LNCaP clone FGC (cell line): Measurements from ENCODE around the gene TSPAN13.
A peak's percentile ranks its signal among the peaks of the same experiment; 100 is the strongest.
"Not testable (repeated sequence)": the region's sequence is repeated elsewhere in the genome, so short reads cannot be mapped to it uniquely, and the experiment has no call there.

Experiments
- DNase-seq: peaks from one replicate; pipeline ENCODE4 v3.0.0-alpha.2; 2011; ENCODE audit warnings: low read depth
- H3K4me3 ChIP-seq: 2 replicates; pipeline ENCODE4 v1.5.1; 2011; ENCODE audit warnings: mild to moderate bottlenecking, low read depth, low read length, control low read depth
- CTCF ChIP-seq: IDR thresholded peaks from 2 replicates; pipeline ENCODE4 v1.5.1; 2012; ENCODE audit warnings: mild to moderate bottlenecking; ENCODE audit not compliant: control insufficient read depth, insufficient read depth; ENCODE audit errors: extremely low read depth

The TSPAN13 gene

GRCh38 chr7:16758036-16758435 lies 4.5 kb downstream of the TSPAN13 start:
- TF ChIP-seq CTCF: no peak
- H3K4me3 ChIP-seq: no peak overlapping the region
- DNase-seq: no peak

GRCh38 chr7:16758631-16759611 lies 5.4 kb downstream of the TSPAN13 start:
- no peak overlapping the region for H3K4me3 ChIP-seq
- DNase-seq: no peak
- TF ChIP-seq CTCF: no peak

- TF ChIP-seq CTCF: no peak
- no peak for DNase-seq
- H3K4me3 ChIP-seq: no peak overlapping the region
These were observed 6.3 kb downstream of the TSPAN13 start for GRCh38 chr7:16759840-16760239.

- no peak for TF ChIP-seq CTCF
- no peak for DNase-seq
- H3K4me3 ChIP-seq: no peak overlapping the region
These were observed 8.6 kb downstream of the TSPAN13 start for GRCh38 chr7:16762177-16762576.

GRCh38 chr7:16764942-16765341 lies 11.4 kb downstream of the TSPAN13 start:
- DNase-seq: no peak
- no peak overlapping the region for H3K4me3 ChIP-seq
- no peak for TF ChIP-seq CTCF

- 0 out of 2 replicates have a peak overlapping the region, but pooled peaks have one; percentile 6 for H3K4me3 ChIP-seq
- DNase-seq: peak; percentile 86
- no peak for TF ChIP-seq CTCF
These were observed 11.9 kb downstream of the TSPAN13 start for GRCh38 chr7:16765436-16765859.

- not testable (repeated sequence) for H3K4me3 ChIP-seq, DNase-seq
These were observed 16.4 kb downstream of the TSPAN13 start for GRCh38 chr7:16769994-16770393.
